Mesendoderm (in vitro differentiated cells): ENCODE data around the gene IL17REL.

Source experiments
- DNase-seq: peaks from one replicate; pipeline ENCODE4 v3.0.0; 2013
- H2AK5ac ChIP-seq: 2 replicates; pipeline ENCODE4 v1.6.1; 2013; ENCODE audit warnings: low read length, inconsistent platforms
- H2BK120ac ChIP-seq: 2 replicates; pipeline ENCODE4 v1.6.1; 2013; ENCODE audit warnings: low read depth, mild to moderate bottlenecking, low read length, moderate library complexity, mixed read lengths
- H2BK15ac ChIP-seq: replicated peaks from 2 replicates; pipeline ENCODE4 v1.6.1; 2013; ENCODE audit warnings: low read depth, mild to moderate bottlenecking, moderate library complexity
- H2BK5ac ChIP-seq: 2 replicates; pipeline ENCODE4 v1.6.1; 2013; ENCODE audit warnings: low read length, inconsistent platforms
- H3K18ac ChIP-seq: 2 replicates; pipeline ENCODE4 v1.6.1; 2013; ENCODE audit warnings: mild to moderate bottlenecking, low read length, mixed read lengths
- H3K23ac ChIP-seq: one replicate; pipeline ENCODE4 v1.6.1; 2013; ENCODE audit warnings: low read length
- H3K27ac ChIP-seq: 2 replicates; pipeline ENCODE4 v1.5.1; 2013; ENCODE audit warnings: low read depth, mild to moderate bottlenecking, inconsistent platforms, low read length, moderate library complexity
- H3K27me3 ChIP-seq: 2 replicates; pipeline ENCODE4 v1.6.1; 2013; ENCODE audit warnings: low read length, control low read depth, mild to moderate bottlenecking, inconsistent platforms; ENCODE audit not compliant: insufficient read depth, poor library complexity
- H3K36me3 ChIP-seq: 2 replicates; pipeline ENCODE4 v1.6.1; 2013; ENCODE audit warnings: low read length, inconsistent platforms; ENCODE audit not compliant: control insufficient read depth, insufficient read depth
- H3K4ac ChIP-seq: one replicate; pipeline ENCODE4 v1.6.1; 2013; ENCODE audit warnings: low read depth, mild to moderate bottlenecking, low read length, moderate library complexity
- H3K4me1 ChIP-seq: 2 replicates; pipeline ENCODE4 v1.6.1; 2013; ENCODE audit warnings: low read depth, low read length, inconsistent platforms; ENCODE audit not compliant: control insufficient read depth
- H3K4me2 ChIP-seq: 2 replicates; pipeline ENCODE4 v1.6.1; 2013; ENCODE audit warnings: low read length
- H3K4me3 ChIP-seq: 2 replicates; pipeline ENCODE4 v1.5.1; 2013; ENCODE audit warnings: mild to moderate bottlenecking, low read length
- H3K56ac ChIP-seq: one replicate; pipeline ENCODE4 v1.6.1; 2013; ENCODE audit warnings: low read length
- H3K79me1 ChIP-seq: 2 replicates; pipeline ENCODE4 v1.6.1; 2013; ENCODE audit warnings: low read length, inconsistent platforms
- H3K79me2 ChIP-seq: 2 replicates; pipeline ENCODE4 v1.6.1; 2013; ENCODE audit warnings: mild to moderate bottlenecking, low read length; ENCODE audit not compliant: control insufficient read depth, insufficient read depth
- H3K9ac ChIP-seq: 2 replicates; pipeline ENCODE4 v1.6.1; 2013; ENCODE audit warnings: low read length, inconsistent platforms
- H4K5ac ChIP-seq: one replicate; pipeline ENCODE4 v1.6.1; 2013; ENCODE audit warnings: low read length
- H4K8ac ChIP-seq: one replicate; pipeline ENCODE4 v1.6.1; 2013; ENCODE audit warnings: low read depth, mild to moderate bottlenecking, control low read depth, low read length, moderate library complexity
- WGBS: extraction: QIAGEN DNeasy Blood & Tissue Kit; methylation state at CpG from one replicate; pipeline ENCODE4 v1.1.7; 2013; ENCODE audit warnings: low lambda C conversion rate, missing lambda C conversion rate; ENCODE audit not compliant: insufficient coverage; ENCODE audit errors: extremely low coverage; 5-methylcytosine and 5-hydroxymethylcytosine counted together

IL17REL gene

DNA sequence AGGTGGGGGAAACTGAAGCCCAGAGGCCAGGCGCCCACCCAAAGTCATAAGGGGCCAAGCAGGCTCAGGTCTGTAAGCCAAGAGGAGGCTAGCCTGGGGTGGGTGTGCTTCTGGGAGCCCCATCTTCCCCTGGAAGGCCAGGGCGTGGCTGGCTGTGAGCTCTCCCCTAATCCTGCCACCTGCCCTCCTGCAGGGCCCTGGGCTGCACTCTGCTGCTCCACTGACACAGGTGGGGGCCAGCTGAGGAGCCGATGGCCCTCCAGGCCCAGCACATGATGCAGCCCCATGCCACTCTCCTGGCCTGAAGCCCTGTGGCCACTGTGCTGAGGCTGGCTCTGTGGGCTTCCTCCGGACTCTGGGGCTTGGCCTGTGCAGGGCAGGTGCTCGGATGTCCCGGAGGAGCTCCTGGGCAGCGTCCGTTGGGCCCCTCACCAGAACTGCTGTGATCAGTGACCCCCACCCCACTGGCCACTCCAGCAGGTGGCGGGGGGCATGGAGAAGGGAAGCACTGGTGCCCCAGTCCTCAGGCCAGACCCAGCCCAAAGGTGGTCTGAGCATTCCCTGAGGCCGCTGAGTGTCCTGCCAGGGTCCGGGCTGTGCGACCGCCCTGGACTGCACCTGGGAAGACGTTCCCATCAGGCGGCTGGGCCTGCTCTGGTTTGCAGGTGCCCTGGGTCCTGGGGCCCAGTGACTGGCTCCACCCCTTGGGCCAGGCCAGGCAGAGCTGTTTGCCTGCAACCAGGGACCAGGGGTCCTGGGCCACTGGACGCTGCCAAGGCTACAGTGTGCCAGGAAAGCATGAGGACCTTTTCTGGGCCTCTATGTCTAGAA is 43.5 kb downstream of the IL17REL start:
- Histone ChIP-seq H3K4me2 (no peak overlapping the region), H3K4me3 (no peak overlapping the region), H3K9ac (no peak overlapping the region), H3K27me3 (peaks cover 6% of the 10 kb centered on the region), H3K36me3 (no peaks in the 10 kb centered on the region), H2BK15ac (no peak overlapping the region), H4K5ac (no peak overlapping the region), H3K56ac (no peak overlapping the region), H3K79me2 (no peaks in the 10 kb centered on the region), H3K23ac (no peak overlapping the region), H3K18ac (no peak overlapping the region), H3K4me1 (no peaks in the 10 kb centered on the region), H3K27ac (no peak overlapping the region), H2BK5ac (no peak overlapping the region), H2AK5ac (no peak overlapping the region), H3K79me1 (no peaks in the 10 kb centered on the region), H4K8ac (no peak overlapping the region), H2BK120ac (no peak overlapping the region), H3K4ac (no peak overlapping the region)
- no CpG with 5 or more reads among the region's 16 CpGs for WGBS
- no peak for DNase-seq

DNA sequence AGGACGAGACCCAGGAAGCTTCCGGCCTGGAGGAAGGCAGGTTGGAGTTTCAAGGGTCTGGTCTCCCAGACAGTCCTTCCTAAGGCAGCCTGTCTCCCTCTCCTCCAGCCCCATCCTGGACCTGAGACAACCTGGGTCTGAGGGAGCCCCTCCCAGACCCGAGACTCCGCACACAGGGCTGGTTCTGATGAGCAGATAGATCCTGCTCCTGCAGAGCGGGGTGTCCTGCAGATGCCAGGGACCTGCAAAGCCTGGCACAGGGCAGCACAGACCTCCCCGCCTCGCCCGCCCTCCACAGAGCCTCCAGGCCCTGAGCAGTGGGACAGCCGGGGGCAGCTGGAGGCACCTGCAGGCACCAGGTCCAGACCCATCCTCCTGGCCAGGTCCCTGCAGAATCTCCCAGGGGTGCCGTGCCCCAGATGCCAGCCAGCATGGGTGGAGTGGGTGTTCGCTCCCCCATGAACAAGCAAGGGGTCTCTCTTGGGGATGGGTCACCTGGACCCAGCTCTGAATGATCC is 44.2 kb downstream of the IL17REL start:
- Histone ChIP-seq H3K79me1 (no peaks in the 10 kb centered on the region), H3K23ac (no peak overlapping the region), H3K4me2 (no peak overlapping the region), H3K36me3 (no peaks in the 10 kb centered on the region), H2BK15ac (no peak overlapping the region), H3K56ac (no peak overlapping the region), H3K79me2 (no peaks in the 10 kb centered on the region), H2BK120ac (no peak overlapping the region), H3K27ac (no peak overlapping the region), H4K5ac (no peak overlapping the region), H4K8ac (no peak overlapping the region), H3K9ac (no peak overlapping the region), H3K4me1 (no peaks in the 10 kb centered on the region), H3K18ac (no peak overlapping the region), H3K4me3 (no peak overlapping the region), H3K27me3 (peaks cover 6% of the 10 kb centered on the region), H2AK5ac (no peak overlapping the region), H3K4ac (no peak overlapping the region), H2BK5ac (no peak overlapping the region)
- no peak for DNase-seq
- WGBS, result no CpG with 5 or more reads among the region's 11 CpGs

GRCh38 chr22:49967706-49968208 is 44.8 kb downstream of the IL17REL start:
- H3K4me3 ChIP-seq, result no peak overlapping the region
- no peak overlapping the region for H2BK15ac ChIP-seq
- H3K4ac ChIP-seq, result no peak overlapping the region
- no peak overlapping the region for H3K23ac ChIP-seq
- H3K18ac ChIP-seq, result no peak overlapping the region
- no peaks in the 10 kb centered on the region for H3K79me2 ChIP-seq
- no peaks in the 10 kb centered on the region for H3K4me1 ChIP-seq
- H3K27ac ChIP-seq, result no peak overlapping the region
- H2AK5ac ChIP-seq, result no peak overlapping the region
- H3K9ac ChIP-seq, result no peak overlapping the region
- no peak for DNase-seq
- no peak overlapping the region for H2BK120ac ChIP-seq
- H3K79me1 ChIP-seq, result peaks cover 2% of the 10 kb centered on the region
- H4K8ac ChIP-seq, result no peak overlapping the region
- H3K56ac ChIP-seq, result no peak overlapping the region
- H3K36me3 ChIP-seq, result no peaks in the 10 kb centered on the region
- WGBS, result no CpG with 5 or more reads among the region's 18 CpGs
- H3K4me2 ChIP-seq, result no peak overlapping the region
- H3K27me3 ChIP-seq, result peaks cover 6% of the 10 kb centered on the region
- H4K5ac ChIP-seq, result no peak overlapping the region
- H2BK5ac ChIP-seq, result no peak overlapping the region

- Histone ChIP-seq H3K27ac (no peak overlapping the region), H4K8ac (no peak overlapping the region), H3K4me1 (peaks cover 2% of the 10 kb centered on the region), H3K4me3 (no peak overlapping the region), H3K79me1 (peaks cover 2% of the 10 kb centered on the region), H3K18ac (no peak overlapping the region), H3K27me3 (peaks cover 4% of the 10 kb centered on the region), H2BK120ac (no peak overlapping the region), H3K79me2 (no peaks in the 10 kb centered on the region), H3K9ac (no peak overlapping the region), H2BK5ac (no peak overlapping the region), H2BK15ac (no peak overlapping the region), H3K4me2 (no peak overlapping the region), H3K4ac (no peak overlapping the region), H3K23ac (no peak overlapping the region), H3K36me3 (no peaks in the 10 kb centered on the region), H3K56ac (no peak overlapping the region), H2AK5ac (no peak overlapping the region), H4K5ac (no peak overlapping the region)
- DNase-seq, result no peak
- no CpG with 5 or more reads among the region's 36 CpGs for WGBS
Observed at GRCh38 chr22:49966774-49967705, 45.5 kb downstream of the IL17REL start.

DNA sequence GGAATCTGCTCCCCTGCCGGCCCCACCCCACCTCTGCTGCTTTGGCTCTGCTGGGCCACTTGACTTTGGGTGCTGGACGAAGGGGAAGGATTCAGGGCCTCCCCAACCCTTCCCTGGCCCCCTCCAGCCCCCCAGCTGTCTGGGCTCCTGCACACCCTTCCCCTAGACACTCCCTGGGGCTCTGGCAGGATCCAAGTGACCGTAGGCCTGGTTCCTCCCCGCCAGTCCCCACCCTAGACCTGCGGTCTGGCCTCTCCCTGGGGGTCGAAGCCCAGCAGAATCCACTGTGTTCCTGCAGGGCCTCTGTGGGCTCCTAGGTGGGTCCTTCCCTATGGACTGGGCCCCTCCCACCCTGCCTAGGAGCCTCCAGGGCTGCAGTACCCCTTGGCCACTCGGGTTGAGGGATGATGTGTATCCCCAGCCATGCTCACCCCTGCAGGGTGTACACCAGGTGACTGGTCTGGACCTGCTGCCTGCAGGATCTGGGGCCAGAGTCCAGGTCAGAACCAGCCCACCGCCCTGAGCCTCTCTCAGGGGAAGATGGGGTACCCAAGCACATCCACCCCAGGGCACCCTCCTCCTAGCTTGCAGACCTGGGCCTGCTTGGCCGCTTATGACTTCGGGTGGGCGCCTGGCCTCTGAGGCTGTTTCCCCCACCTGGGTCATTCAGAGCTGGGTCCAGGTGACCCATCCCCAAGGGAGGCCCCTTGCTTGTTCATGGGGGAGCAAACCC is 46.4 kb downstream of the IL17REL start:
- peaks cover 4% of the 10 kb centered on the region for H3K79me2 ChIP-seq
- H3K36me3 ChIP-seq, result no peaks in the 10 kb centered on the region
- no peak overlapping the region for H3K56ac ChIP-seq
- H4K5ac ChIP-seq, result no peak overlapping the region
- no peak overlapping the region for H3K18ac ChIP-seq
- no peak overlapping the region for H2BK15ac ChIP-seq
- H3K27me3 ChIP-seq, result no peaks in the 10 kb centered on the region
- no peak overlapping the region for H4K8ac ChIP-seq
- H3K4me2 ChIP-seq, result no peak overlapping the region
- no peak for DNase-seq
- WGBS, result no CpG with 5 or more reads among the region's 11 CpGs
- H2AK5ac ChIP-seq, result no peak overlapping the region
- peaks cover 2% of the 10 kb centered on the region for H3K79me1 ChIP-seq
- peaks cover 2% of the 10 kb centered on the region for H3K4me1 ChIP-seq
- no peak overlapping the region for H3K23ac ChIP-seq
- H2BK120ac ChIP-seq, result no peak overlapping the region
- H3K9ac ChIP-seq, result no peak overlapping the region
- no peak overlapping the region for H3K4me3 ChIP-seq
- no peak overlapping the region for H2BK5ac ChIP-seq
- H3K4ac ChIP-seq, result no peak overlapping the region
- no peak overlapping the region for H3K27ac ChIP-seq
